ENCODE measurements around the gene RAF1. TPM values are rescaled to one million over a fixed set of nuclear protein-coding genes. Genes with fewer than 3 reads are reported as not detected.

RAF1 gene
- total and polyA plus RNA-seq, 2 of the 13 experiments (the other 11 are each of a cell fraction or from before 2014, with no cell fraction given), result 72.2 to 91.4 TPM

GRCh38 chr3:12663936-12664908 lies at the start of gene RAF1 (continued):
- TF ChIP-seq TERF1 (CRISPR knock-in tag; IDR thresholded peaks at IDR 0.05) (no peak), TBL1XR1 (IDR thresholded peaks at IDR 0.05; ENCODE audit: borderline replicate concordance, low read length, partially characterized antibody) (no peak), TEAD3 (CRISPR knock-in tag; optimal IDR thresholded peaks at IDR 0.05; ENCODE audit: borderline replicate concordance) (peak; percentile 65), CEBPZ (IDR thresholded peaks at IDR 0.05; ENCODE audit: low read length) (no peak), TRIM24 (CRISPR knock-in tag; IDR thresholded peaks at IDR 0.05) (no peak), KMT2A (CRISPR knock-in tag; IDR thresholded peaks at IDR 0.05) (peak; percentile 95; the same call in 1 of the 2 replicates), ZUFSP (CRISPR knock-in tag; IDR thresholded peaks at IDR 0.05; ENCODE audit: borderline replicate concordance) (no peak), SMARCE1 (IDR thresholded peaks at IDR 0.05; ENCODE audit: borderline replicate concordance) (no peak), ZBTB26 (CRISPR knock-in tag; IDR thresholded peaks at IDR 0.05; ENCODE audit: borderline replicate concordance) (peak; percentile 19; the same call in 1 of the 2 replicates), HNRNPLL (IDR thresholded peaks at IDR 0.05; ENCODE audit: low read depth, low read length, poor library complexity, severe bottlenecking) (peak; percentile 80), GFI1 (CRISPR knock-in tag; IDR thresholded peaks at IDR 0.05; ENCODE audit: borderline replicate concordance) (peak; percentile 98), ISL2 (CRISPR knock-in tag; IDR thresholded peaks at IDR 0.05) (peak; percentile 76), HMGA1 (CRISPR knock-in tag; conservative IDR thresholded peaks at IDR 0.05) (no peak), ZFP90 (CRISPR knock-in tag; IDR thresholded peaks at IDR 0.05; ENCODE audit: borderline replicate concordance) (peak; percentile 37; the same call in 1 of the 2 replicates), ESRRA (CRISPR knock-in tag; IDR thresholded peaks at IDR 0.05; ENCODE audit: low read depth) (no peak), ZNF644 (CRISPR knock-in tag; IDR thresholded peaks at IDR 0.05; ENCODE audit: low read depth) (peak; percentile 62; the same call in 1 of the 2 replicates), REPIN1 (CRISPR knock-in tag; IDR thresholded peaks at IDR 0.05; ENCODE audit: borderline replicate concordance, low read depth) (peak; percentile 91; the same call in 1 of the 2 replicates), ZNF678 (CRISPR knock-in tag; IDR thresholded peaks at IDR 0.05) (no peak; the same call in 1 of the 2 replicates), ZBTB8A (CRISPR knock-in tag; IDR thresholded peaks at IDR 0.05; ENCODE audit: borderline replicate concordance, low read depth) (peak; percentile 83; the same call in 1 of the 2 replicates), ZNF530 (CRISPR knock-in tag; IDR thresholded peaks at IDR 0.05; ENCODE audit: low read depth) (no peak)
